GM19035 (cell line): Measurements from ENCODE around the gene GPR39.

Experiments
- ATAC-seq: cut with Tn5 transposase; IDR thresholded peaks from one replicate; pipeline ENCODE4 v1.9.1; 2021; ENCODE audit not compliant: unreplicated experiment

The GPR39 gene

GRCh38 chr2:132597166-132597565 lies 180.6 kb downstream of the GPR39 start:
- ATAC-seq, result no peak

GRCh38 chr2:132597831-132598230 lies 181.2 kb downstream of the GPR39 start:
- ATAC-seq, result no peak

DNA sequence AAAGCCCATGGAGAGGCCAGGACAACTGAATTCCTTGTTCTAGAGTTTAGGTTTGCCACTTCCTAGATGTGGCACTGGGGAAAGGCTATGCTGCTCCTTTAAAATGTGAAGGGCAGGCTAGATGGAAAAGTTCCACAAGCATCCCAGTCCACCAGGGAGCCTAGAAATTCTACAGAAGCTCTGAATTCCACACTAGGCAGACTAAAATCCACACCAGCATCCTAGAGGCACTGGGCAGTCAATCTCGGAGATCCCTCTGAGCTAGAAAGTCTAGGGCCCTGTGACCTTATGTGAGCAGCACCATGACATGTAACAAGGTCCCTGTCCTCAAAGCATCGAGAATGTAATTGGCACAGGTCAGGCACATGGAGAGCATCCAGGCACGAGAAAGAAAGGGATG lies 181.9 kb downstream of the GPR39 start:
- ATAC-seq, result no peak

GRCh38 chr2:132599556-132599955 lies 183.0 kb downstream of the GPR39 start:
- no peak for ATAC-seq

GRCh38 chr2:132604561-132604960 lies 188.0 kb downstream of the GPR39 start:
- no peak for ATAC-seq

- ATAC-seq, result no peak
Measured at GRCh38 chr2:132605236-132606180, 188.9 kb downstream of the GPR39 start.

DNA sequence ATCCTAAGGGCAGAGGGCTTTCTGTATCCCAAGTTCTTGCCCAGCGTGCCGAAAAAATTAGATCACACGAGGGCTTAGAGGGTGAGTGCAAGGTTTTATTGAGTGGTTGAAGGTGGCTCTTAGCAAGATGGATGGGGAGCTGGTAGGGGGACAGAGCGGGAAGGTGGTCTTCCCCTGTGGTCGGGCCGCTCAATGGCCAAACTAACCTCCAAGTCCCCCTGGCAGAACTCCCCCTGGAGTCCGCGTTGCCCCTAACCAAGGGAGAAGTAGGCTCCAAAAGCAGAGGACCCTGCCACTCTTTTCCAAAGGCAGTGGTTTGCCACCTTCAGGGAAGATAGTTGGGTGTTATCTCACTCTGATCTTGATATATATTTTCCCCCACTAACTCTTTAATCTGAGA lies 190.0 kb downstream of the GPR39 start:
- ATAC-seq, result no peak

- ATAC-seq, result no peak
Measured at GRCh38 chr2:132607426-132608090, 191.0 kb downstream of the GPR39 start.

DNA sequence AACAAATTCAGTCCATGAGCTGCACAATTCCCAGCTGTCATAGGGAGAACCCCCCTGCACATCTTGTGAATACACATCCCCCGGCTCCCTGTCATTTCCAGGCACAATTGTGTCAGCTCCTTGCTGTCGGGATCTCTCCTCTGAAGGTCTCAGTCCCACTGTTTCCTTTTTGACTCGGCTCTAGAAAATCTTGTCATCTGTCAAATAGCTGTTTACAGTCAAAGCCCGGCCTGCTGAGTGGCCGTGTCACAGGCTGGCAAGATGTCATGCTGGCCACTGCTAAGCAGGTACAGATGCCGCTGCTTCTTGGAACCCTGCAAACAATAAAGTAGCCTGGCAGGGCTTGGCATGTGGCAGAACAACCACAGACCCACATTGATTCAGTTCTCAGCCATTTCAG lies 191.7 kb downstream of the GPR39 start:
- no peak for ATAC-seq

DNA sequence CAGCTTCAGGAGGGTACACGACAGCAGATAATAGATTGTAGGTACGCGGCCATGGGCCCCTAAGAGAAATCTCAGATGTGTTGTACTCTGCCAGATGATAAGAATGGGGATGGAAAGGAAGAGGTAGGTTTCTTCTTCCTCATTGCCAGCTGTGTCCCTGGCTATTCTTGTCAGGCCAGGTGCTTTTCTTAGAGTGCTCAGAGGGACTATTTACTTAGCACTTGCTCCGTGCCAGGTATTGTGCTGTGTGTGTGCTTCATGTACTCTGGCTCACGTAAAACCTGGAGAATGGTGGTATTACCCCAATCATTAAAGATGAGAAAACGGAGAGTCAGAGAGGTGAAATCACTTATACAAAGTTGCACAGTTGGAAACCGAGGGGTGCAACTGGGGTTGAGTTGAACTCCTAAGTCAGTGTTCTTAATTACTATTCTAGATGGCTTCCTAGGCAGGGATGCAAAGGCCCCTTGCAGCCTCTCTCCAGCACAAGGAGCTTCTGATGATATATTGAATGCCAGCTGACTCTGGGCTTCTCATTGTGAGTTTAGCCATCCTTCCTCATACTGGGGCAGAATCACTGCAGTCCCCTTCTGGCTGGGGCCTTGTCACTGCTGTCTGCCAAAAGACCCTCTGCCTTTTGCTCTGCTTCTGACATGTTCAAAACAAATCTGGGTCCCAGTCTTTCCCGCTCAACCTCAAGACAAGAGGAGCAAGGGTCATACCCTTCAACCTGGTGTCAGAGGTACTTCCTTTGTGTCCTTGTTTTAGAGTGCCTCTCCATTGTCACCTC lies 192.7 kb downstream of the GPR39 start:
- no peak for ATAC-seq

DNA sequence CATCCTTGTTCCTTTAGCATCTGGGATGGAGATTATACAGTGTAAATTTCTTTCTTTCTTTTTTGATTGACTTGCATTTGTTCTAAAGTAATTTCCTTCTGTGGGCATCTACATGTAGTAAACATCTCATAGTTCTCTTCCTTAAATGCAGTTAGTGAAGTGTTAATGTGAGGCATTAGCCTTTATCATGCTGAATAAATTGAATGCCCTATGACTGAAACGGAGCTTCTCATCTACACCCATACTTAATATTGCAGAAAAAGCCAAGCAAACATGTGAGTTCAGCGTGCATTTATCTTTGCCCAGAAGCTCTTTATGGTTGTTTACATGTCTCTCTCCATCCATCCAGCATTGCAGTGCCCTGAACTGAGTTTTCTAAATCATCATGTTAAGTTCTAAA lies 195.1 kb downstream of the GPR39 start:
- no peak for ATAC-seq

- no peak for ATAC-seq
Measured at GRCh38 chr2:132615329-132616085, 198.9 kb downstream of the GPR39 start.

DNA sequence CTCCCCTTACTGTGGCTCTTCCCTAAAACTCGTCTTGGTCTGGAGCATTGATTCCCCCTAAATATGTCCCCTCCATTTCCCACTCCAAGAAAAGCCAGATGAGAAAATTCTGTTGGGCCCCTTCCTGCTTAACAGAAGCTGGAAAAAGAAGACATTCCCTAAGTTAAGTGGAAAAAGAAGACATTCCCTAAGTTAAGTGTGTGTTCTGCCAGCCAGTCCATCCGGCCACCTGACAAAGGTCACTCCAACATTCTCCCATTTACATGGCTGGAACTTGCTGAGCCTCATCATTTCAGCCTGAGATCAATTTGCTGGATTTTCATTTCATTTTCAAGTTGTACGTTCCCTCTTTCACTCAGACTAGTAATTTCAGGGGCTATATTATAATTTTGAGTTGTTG lies 201.4 kb downstream of the GPR39 start:
- ATAC-seq, result no peak

GRCh38 chr2:132618734-132619133 lies 202.1 kb downstream of the GPR39 start:
- no peak for ATAC-seq

GRCh38 chr2:132620115-132620514 lies 203.5 kb downstream of the GPR39 start:
- ATAC-seq, result no peak

DNA sequence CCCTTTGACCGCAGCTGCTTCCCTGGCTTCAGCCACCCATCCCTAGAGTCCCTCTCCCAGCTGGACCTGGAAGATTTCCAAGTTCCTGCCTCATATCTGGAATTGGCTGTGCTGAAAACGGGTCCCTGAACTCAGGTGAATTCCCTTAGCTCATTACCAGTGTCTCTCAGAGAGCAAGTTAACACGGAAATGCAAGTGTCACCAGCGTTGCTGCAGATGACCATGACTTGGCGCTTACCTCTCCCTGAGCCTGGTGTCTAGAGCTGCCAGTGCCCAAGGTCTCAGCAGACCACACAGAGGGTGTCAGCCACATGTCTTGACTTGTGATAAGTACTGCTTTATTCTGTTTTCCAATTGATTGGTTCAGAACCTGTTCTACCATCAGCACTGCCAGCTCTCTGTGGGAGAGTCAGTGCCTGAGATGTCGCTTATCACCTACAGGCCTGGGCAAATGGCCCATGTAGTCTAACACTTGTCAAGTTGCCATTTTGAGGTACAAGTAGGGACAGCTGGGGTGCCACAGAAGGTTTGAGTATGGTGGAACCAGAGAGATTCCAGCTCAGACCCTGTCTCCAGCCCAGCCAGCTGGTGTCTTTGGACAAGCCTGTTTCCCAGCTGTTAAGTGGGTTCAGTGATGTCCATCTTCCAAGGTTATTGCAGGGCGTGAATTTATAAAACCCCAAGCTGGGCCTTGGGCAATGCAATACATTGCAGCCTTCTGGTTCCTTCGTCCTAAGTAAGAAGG lies 204.7 kb downstream of the GPR39 start:
- no peak for ATAC-seq

GRCh38 chr2:132623096-132623839 lies 206.7 kb downstream of the GPR39 start:
- ATAC-seq, result no peak

DNA sequence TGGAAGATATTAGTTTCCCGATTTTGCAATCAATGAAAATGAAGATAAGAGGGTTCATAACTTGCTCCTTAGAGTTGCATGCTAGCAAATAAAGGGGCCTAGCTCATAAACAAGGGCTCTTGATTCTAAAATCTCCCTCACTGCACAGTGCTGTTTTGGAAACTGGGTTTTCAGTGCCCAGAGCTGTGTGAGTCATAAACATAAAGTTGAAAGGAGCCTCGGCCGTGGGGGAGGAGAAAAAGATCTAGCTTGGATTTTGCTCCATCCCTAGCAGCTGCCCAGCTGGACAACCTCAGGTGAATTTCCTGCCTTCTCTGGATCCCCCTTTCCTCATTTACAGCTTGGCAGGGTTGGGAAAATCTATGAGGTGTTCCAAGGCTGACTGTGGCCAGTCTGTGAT lies 210.9 kb downstream of the GPR39 start:
- ATAC-seq, result no peak

DNA sequence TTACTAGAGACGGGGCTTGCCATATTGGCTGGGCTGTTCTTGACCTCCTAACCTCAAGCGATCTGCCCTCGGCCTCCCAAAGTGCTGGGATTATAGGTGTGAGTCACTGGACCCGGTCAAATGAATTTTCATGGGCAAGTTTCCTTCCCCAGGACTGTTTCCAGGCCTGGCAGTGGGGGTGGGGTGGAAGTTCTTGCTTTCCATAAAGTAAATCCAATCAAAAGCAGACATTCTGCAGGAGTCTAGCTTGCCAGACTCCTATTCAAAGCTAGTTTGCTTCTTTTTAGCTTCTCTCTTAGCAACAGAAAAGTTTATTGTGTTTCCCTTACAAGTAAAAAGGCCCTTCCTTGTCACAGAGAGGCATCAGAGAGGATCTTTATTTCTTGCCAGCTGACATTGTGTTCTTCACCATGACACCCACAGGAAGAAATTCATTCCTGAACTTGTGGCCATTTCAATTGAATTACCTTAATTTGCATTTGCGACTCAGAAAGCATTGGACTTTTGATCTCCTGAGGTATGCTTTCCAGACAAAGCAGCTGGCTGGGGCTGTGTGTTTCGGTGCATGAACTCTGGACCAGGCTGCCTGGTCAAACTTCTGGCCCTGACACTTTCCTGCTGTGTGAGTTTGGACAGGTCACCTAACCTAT lies 215.5 kb downstream of the GPR39 start:
- no peak for ATAC-seq
